GM23338 (cell line): ENCODE data around the gene GNAZ. TPM values are rescaled to one million over a fixed set of nuclear protein-coding genes. Genes with fewer than 3 reads are reported as not detected.

Experiments used
- ATAC-seq: fragments of 200-7000 bp; cut with Tn5 transposase; 3 replicates; pipeline ENCODE4 v1.9.1; 2020
- DNase-seq: peaks from one replicate; pipeline ENCODE4 v3.0.0-alpha.2; 2015; ENCODE audit warnings: low spot score
- H2AFZ ChIP-seq: fragments of 200-600 bp; sonication (generic); 2 replicates; pipeline ENCODE4 v1.8.0; 2016; ENCODE audit warnings: antibody characterized with exemption, mild to moderate bottlenecking, moderate library complexity
- H3F3A ChIP-seq: fragments of 200-600 bp; sonication (generic); replicated peaks from 2 replicates; pipeline ENCODE4 v1.8.0; 2017; ENCODE audit warnings: antibody characterized with exemption, mixed run types, low read depth
- H3K27ac ChIP-seq: fragments of 200-600 bp; sonication (generic); 2 replicates; pipeline ENCODE4 v1.6.1; 2016; ENCODE audit warnings: low read depth
- H3K27me3 ChIP-seq: fragments of 200-600 bp; sonication (generic); 2 replicates; pipeline ENCODE4 v1.8.0; 2016; ENCODE audit warnings: mild to moderate bottlenecking, mixed run types, moderate library complexity; ENCODE audit not compliant: insufficient read depth
- H3K36me3 ChIP-seq: fragments of 200-600 bp; sonication (generic); 2 replicates; pipeline ENCODE4 v1.8.0; 2016; ENCODE audit warnings: mild to moderate bottlenecking; ENCODE audit not compliant: insufficient read depth
- H3K4me1 ChIP-seq: fragments of 200-600 bp; sonication (generic); 2 replicates; pipeline ENCODE4 v1.8.0; 2016; ENCODE audit warnings: mild to moderate bottlenecking, moderate library complexity; ENCODE audit not compliant: insufficient read depth
- H3K4me2 ChIP-seq: fragments of 200-600 bp; sonication (generic); 2 replicates; pipeline ENCODE4 v1.7.1; 2017; ENCODE audit warnings: mixed run types
- H3K4me3 ChIP-seq: fragments of 200-600 bp; sonication (generic); 2 replicates; pipeline ENCODE4 v1.6.1; 2016; ENCODE audit warnings: mixed run types
- H3K79me2 ChIP-seq: fragments of 200-600 bp; sonication (generic); replicated peaks from 2 replicates; pipeline ENCODE4 v1.8.0; 2017; ENCODE audit warnings: mild to moderate bottlenecking; ENCODE audit not compliant: insufficient read depth
- H3K9me2 ChIP-seq: fragments of 200-600 bp; sonication (generic); 2 replicates; pipeline ENCODE4 v1.8.0; 2017; ENCODE audit not compliant: insufficient read depth
- H4K20me1 ChIP-seq: fragments of 200-600 bp; sonication (generic); replicated peaks from 2 replicates; pipeline ENCODE4 v1.8.0; 2017; ENCODE audit warnings: mild to moderate bottlenecking; ENCODE audit not compliant: insufficient read depth
- H3K27ac Mint-ChIP-seq: 2 replicates; pipeline ENCODE4 v1.8.0; 2020; ENCODE audit warnings: inconsistent platforms, mild to moderate bottlenecking, moderate library complexity, mixed read lengths
- H3K27me3 Mint-ChIP-seq: 3 replicates; pipeline ENCODE4 v1.8.0; 2022; ENCODE audit warnings: low read depth, mild to moderate bottlenecking, moderate library complexity, mixed read lengths, inconsistent platforms; ENCODE audit not compliant: insufficient read depth, poor library complexity
- H3K36me3 Mint-ChIP-seq: 3 replicates; pipeline ENCODE4 v1.8.0; 2021; ENCODE audit warnings: low read depth, mild to moderate bottlenecking, inconsistent platforms, moderate library complexity, mixed read lengths
- H3K4me1 Mint-ChIP-seq: 3 replicates; pipeline ENCODE4 v1.8.0; 2020; ENCODE audit warnings: mild to moderate bottlenecking, inconsistent platforms, mixed read lengths
- H3K4me3 Mint-ChIP-seq: 3 replicates; pipeline ENCODE4 v1.8.0; 2021; ENCODE audit warnings: moderate library complexity, mild to moderate bottlenecking, inconsistent platforms, mixed read lengths
- H3K9me3 Mint-ChIP-seq: 3 replicates; pipeline ENCODE4 v1.8.0; 2020; ENCODE audit warnings: moderate library complexity, mild to moderate bottlenecking, inconsistent platforms, mixed read lengths
- CREB1 ChIP-seq: fragments of 250-450 bp; sonication (Bioruptor Pico); IDR thresholded peaks from 2 replicates; pipeline ENCODE4 v1.5.0; 2020; ENCODE audit warnings: low read depth, mild to moderate bottlenecking, moderate library complexity
- CTCF ChIP-seq, 2 experiments: fragments of 200-600 bp in 1 of 2; sonication (generic) in 1 of 2; conservative IDR thresholded peaks; 2 replicates each; pipeline versions ENCODE4 v1.5.1 to v1.6.1; 2016 to 2017; ENCODE audit warnings: antibody characterized with exemption in 2 of 2, low read depth in 2 of 2, mild to moderate bottlenecking in 2 of 2, moderate library complexity in 1 of 2
- EZH2 ChIP-seq: fragments of 200-600 bp; sonication (generic); IDR thresholded peaks from one replicate; pipeline ENCODE4 v1.8.0; 2017; ENCODE audit warnings: antibody characterized with exemption, mild to moderate bottlenecking, low read depth; ENCODE audit not compliant: unreplicated experiment
- POLR2AphosphoS5 ChIP-seq: IDR thresholded peaks from 2 replicates; pipeline ENCODE4 v1.6.1; 2016; ENCODE audit warnings: antibody characterized with exemption, low read depth
- REST ChIP-seq: IDR thresholded peaks from one replicate; pipeline ENCODE4 v1.6.1; 2018; ENCODE audit warnings: antibody characterized with exemption; ENCODE audit not compliant: unreplicated experiment
- STAT1 ChIP-seq: IDR thresholded peaks from one replicate; pipeline ENCODE4 v1.6.1; 2016; ENCODE audit warnings: antibody characterized with exemption; ENCODE audit not compliant: unreplicated experiment
- ZNF114 ChIP-seq: fragments of 250-450 bp; sonication (Bioruptor Pico); IDR thresholded peaks from 2 replicates; pipeline ENCODE4 v1.5.0; 2020; ENCODE audit warnings: mild to moderate bottlenecking, moderate library complexity
- ZNF331 ChIP-seq: fragments of 250-450 bp; sonication (Bioruptor Pico); IDR thresholded peaks from 2 replicates; pipeline ENCODE4 v1.5.0; 2020; ENCODE audit warnings: low read depth, mild to moderate bottlenecking, moderate library complexity
- polyA plus RNA-seq: library from polyadenylated mRNA; unstranded; fragments of >200 nt; fragmentation: Nextera tagmentation; extraction: Ambion mirVana; gene quantifications from 2 replicates; pipeline ENCODE4 v1.2.1, GENCODE V29; 2016
- total RNA-seq: library from RNA; depleted of rRNA; stranded (reverse); fragments of >200 nt; shearing (Covaris generic); gene quantifications from 2 replicates; pipeline ENCODE4 v1.2.3, GENCODE V29; 2014
- TF ChIP-seq, protein P1 (sequence below): fragments of 250-450 bp; sonication (Bioruptor Pico); IDR thresholded peaks from 2 replicates; pipeline ENCODE4 v1.5.0; 2020; ENCODE audit warnings: mild to moderate bottlenecking, moderate library complexity

The GNAZ gene
- total and polyA plus RNA-seq, 2 experiments from 2014 or later, result 2.9 to 11.1 TPM

- TF ChIP-seq REST, result no peak
- TF ChIP-seq STAT1, result no peak
- TF ChIP-seq CTCF (conservative IDR thresholded peaks at IDR 0.05; ENCODE audit: low read depth in 2 of 2), result no peak
- TF ChIP-seq POLR2AphosphoS5, result no peak
- no peak for TF ChIP-seq EZH2
- TF ChIP-seq ZNF331, result no peak
These were observed 32.5 kb downstream of the GNAZ start (continued) for GRCh38 chr22:23102776-23103175.

GRCh38 chr22:23103199-23103954, 33.1 kb downstream of the GNAZ start:
- Histone ChIP-seq H3F3A (no peaks in the 10 kb centered on the region), H3K79me2 (no peaks in the 10 kb centered on the region), H2AFZ (no peak overlapping the region), H3K4me2 (no peak overlapping the region), H3K4me3 (no peak overlapping the region), H3K27ac (no peak overlapping the region), H3K4me1 (no peaks in the 10 kb centered on the region), H3K36me3 (no peaks in the 10 kb centered on the region), H3K9me2 (no peaks in the 10 kb centered on the region), H4K20me1 (no peaks in the 10 kb centered on the region; the same call in 1 of the 2 replicates), H3K27me3 (no peaks in the 10 kb centered on the region)
- Mint-ChIP-seq H3K9me3 (no peaks in the 10 kb centered on the region), H3K4me3 (no peak overlapping the region), H3K27me3 (peaks cover 5% of the 10 kb centered on the region), H3K27ac (no peak overlapping the region), H3K36me3 (no peaks in the 10 kb centered on the region), H3K4me1 (no peaks in the 10 kb centered on the region)
- ATAC-seq (no peak), DNase-seq (no peak)
- TF ChIP-seq REST (no peak), CREB1 (no peak), ZNF114 (CRISPR knock-in tag) (no peak)
- TF ChIP-seq, protein P1, sequence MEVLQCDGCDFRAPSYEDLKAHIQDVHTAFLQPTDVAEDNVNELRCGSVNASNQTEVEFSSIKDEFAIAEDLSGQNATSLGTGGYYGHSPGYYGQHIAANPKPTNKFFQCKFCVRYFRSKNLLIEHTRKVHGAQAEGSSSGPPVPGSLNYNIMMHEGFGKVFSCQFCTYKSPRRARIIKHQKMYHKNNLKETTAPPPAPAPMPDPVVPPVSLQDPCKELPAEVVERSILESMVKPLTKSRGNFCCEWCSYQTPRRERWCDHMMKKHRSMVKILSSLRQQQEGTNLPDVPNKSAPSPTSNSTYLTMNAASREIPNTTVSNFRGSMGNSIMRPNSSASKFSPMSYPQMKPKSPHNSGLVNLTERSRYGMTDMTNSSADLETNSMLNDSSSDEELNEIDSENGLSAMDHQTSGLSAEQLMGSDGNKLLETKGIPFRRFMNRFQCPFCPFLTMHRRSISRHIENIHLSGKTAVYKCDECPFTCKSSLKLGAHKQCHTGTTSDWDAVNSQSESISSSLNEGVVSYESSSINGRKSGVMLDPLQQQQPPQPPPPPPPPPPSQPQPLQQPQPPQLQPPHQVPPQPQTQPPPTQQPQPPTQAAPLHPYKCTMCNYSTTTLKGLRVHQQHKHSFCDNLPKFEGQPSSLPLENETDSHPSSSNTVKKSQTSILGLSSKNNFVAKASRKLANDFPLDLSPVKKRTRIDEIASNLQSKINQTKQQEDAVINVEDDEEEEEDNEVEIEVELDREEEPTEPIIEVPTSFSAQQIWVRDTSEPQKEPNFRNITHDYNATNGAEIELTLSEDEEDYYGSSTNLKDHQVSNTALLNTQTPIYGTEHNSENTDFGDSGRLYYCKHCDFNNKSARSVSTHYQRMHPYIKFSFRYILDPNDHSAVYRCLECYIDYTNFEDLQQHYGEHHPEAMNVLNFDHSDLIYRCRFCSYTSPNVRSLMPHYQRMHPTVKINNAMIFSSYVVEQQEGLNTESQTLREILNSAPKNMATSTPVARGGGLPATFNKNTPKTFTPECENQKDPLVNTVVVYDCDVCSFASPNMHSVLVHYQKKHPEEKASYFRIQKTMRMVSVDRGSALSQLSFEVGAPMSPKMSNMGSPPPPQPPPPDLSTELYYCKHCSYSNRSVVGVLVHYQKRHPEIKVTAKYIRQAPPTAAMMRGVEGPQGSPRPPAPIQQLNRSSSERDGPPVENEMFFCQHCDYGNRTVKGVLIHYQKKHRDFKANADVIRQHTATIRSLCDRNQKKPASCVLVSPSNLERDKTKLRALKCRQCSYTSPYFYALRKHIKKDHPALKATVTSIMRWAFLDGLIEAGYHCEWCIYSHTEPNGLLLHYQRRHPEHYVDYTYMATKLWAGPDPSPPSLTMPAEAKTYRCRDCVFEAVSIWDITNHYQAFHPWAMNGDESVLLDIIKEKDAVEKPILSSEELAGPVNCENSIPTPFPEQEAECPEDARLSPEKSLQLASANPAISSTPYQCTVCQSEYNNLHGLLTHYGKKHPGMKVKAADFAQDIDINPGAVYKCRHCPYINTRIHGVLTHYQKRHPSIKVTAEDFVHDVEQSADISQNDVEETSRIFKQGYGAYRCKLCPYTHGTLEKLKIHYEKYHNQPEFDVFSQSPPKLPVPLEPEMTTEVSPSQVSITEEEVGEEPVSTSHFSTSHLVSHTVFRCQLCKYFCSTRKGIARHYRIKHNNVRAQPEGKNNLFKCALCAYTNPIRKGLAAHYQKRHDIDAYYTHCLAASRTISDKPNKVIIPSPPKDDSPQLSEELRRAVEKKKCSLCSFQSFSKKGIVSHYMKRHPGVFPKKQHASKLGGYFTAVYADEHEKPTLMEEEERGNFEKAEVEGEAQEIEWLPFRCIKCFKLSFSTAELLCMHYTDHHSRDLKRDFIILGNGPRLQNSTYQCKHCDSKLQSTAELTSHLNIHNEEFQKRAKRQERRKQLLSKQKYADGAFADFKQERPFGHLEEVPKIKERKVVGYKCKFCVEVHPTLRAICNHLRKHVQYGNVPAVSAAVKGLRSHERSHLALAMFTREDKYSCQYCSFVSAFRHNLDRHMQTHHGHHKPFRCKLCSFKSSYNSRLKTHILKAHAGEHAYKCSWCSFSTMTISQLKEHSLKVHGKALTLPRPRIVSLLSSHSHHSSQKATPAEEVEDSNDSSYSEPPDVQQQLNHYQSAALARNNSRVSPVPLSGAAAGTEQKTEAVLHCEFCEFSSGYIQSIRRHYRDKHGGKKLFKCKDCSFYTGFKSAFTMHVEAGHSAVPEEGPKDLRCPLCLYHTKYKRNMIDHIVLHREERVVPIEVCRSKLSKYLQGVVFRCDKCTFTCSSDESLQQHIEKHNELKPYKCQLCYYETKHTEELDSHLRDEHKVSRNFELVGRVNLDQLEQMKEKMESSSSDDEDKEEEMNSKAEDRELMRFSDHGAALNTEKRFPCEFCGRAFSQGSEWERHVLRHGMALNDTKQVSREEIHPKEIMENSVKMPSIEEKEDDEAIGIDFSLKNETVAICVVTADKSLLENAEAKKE (CRISPR knock-in tag), result no peak
